ENCODE data around the gene LDAF1. TPM values are rescaled to one million over a fixed set of nuclear protein-coding genes. Genes with fewer than 3 reads are reported as not detected.

Gene LDAF1
- total RNA-seq, 1 experiment from 2014 or later = 40.6 TPM

DNA sequence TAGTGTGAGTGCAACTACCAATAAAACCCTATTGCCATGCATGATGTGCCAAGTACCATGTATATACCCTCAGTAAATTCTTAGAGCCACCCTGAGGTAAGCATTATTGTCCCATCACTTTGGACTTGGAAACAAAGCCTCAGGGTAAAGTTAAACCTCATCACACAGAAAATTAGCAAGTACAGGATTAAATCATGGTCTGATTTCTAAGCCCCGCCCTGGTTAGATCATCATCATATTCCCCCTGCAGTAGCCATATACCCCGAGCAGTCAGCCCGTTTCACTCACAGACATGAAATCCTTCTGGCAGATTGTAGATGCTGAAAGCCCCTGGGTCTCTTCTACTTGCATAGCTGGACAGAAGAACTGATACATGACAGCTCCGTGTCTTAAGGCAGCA lies 48.1 kb downstream of the LDAF1 start:
- H3K9me3 ChIP-seq = no peaks in the 10 kb centered on the region
- H3K4me3 ChIP-seq = no peak overlapping the region
- no peak for DNase-seq
- H3K36me3 ChIP-seq = no peaks in the 10 kb centered on the region
- peaks cover 17% of the 10 kb centered on the region for H3K27me3 ChIP-seq

DNA sequence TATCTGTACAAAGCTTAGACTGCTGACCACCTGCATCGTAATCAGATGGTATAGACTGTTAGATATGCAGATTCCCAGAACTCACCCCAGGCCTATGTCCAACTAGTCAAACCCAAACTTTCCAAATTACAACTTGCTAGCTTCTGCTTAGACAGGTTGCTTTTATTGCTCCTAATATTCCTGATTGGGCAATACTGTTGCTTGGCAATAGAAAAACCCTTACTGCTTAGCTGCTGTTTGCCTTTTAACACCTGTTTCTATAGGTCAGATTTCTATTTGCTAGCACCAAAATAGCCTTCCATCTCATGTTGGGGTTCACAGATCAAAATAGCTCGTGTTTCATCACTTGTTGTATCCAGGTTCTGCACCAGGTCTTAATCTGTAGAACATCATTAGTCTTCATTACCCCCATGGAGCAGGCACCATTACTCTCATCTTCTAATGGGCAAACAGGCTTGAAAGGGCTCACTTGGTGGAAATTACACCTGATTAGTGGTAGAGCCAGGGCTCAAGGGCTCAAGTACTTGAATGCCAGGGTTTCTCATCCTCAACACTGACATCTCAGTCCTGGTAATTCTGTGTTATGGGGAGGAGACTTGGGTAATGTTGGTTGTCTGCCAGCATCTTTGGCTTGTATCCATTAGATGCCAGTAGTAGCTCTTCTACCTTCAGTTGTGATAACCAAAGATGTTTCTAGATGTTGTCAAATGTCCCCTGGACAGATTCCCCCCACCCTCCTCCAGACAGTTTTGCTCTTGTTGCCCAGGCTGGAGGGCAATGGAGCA lies 50.2 kb downstream of the LDAF1 start:
- peaks cover 7% of the 10 kb centered on the region for H3K27me3 ChIP-seq
- no peak for DNase-seq
- H3K36me3 ChIP-seq = no peaks in the 10 kb centered on the region
- no peak overlapping the region for H3K4me3 ChIP-seq
- no peaks in the 10 kb centered on the region for H3K9me3 ChIP-seq

DNA sequence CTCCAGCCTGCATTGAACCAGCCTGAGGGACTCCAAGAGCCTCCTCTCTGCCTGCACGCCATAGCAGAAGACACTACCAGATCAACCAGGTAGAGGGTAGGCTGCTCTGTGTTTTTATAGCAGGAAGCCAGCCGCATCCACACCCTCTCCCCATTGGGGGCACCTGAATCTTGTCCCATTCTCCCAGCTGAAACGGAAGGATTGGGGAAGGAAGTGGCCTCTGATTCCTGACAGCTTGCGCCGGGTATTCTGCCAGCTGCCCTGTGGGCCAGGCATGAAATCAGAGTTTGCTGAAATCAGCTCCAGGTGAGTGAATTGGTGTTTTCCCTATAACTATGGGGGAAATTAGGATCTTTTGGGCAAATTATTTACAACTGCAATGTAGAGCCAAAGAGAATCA lies 53.0 kb downstream of the LDAF1 start, which contains the start of gene ZP2:
TSS of gene ZP2 (minus strand) at position 89 of the 400 bp plus-strand sequence. CDS start at position 62, 27 bp downstream.
- H3K36me3 ChIP-seq = no peaks in the 10 kb centered on the region
- no peak for DNase-seq
- H3K9me3 ChIP-seq = no peaks in the 10 kb centered on the region
- peaks cover 11% of the 10 kb centered on the region for H3K27me3 ChIP-seq
- no peak within 1 kb of the TSS for H3K4me3 ChIP-seq

DNA sequence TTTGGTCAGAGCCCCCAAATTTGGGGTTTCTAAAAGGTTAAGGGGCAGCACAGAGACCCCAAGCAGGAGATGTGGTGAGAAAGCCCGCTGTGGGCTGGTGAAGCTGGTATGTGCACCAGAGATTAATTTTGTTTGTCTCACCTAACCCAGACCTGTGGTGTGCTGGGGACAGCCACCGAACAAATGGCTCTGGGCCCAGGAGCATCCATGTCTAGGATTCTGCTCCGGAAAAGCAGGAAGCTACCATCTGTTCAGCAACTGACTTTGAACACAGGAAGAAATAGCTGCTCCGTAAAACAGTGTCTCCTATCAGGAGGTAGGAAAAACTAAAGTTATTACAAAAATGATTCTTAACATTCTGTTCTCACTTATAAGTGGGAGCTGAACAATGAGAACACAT lies 55.6 kb downstream of the LDAF1 start:
- Histone ChIP-seq H3K27me3 (peaks cover 13% of the 10 kb centered on the region), H3K9me3 (no peaks in the 10 kb centered on the region), H3K4me3 (no peak overlapping the region), H3K36me3 (no peaks in the 10 kb centered on the region)
- no peak for DNase-seq

DNA sequence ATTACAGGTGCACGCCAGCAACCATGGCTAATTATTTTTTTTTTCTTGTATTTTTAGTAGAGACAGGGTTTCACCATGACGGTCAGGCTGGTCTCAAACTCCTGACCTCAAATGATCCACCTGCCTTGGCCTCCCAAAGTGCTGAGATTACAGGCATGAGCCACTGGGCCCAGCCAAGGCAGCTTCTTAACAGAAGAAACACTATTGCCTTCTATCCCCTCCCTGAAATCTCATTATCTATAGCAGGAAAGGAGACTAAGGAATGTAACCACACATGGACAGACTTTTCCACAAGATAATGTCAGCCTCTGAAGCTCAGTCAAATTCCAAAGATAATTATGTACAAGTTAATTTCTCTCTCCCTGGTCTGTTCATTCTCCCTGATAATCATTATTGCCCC lies 58.6 kb downstream of the LDAF1 start:
- Histone ChIP-seq H3K27me3 (peaks cover 15% of the 10 kb centered on the region), H3K36me3 (no peaks in the 10 kb centered on the region), H3K9me3 (peaks cover 2% of the 10 kb centered on the region; the same call in 1 of the 2 replicates), H3K4me3 (no peak overlapping the region)
- no peak for DNase-seq

DNA sequence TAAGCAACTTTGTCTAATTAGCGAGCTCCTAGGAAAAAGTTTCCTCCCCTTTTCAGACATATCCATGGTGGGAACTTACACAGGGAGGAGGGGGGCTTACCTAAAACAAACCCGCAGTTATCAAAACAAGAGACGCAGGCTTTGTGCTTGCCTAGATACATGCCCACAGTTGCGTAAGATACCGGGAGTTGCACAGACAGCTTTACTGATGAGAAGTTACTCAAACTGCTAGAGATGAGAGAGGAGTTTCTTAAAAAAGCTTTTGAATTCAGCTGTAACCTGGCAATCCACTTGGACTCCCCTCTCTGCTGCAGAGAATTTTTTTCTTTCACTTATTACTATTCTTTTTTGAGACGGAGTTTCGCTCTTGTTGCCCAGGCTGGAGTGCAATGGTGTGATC lies 59.7 kb downstream of the LDAF1 start:
- Histone ChIP-seq H3K4me3 (no peak overlapping the region), H3K9me3 (peaks cover 2% of the 10 kb centered on the region; the same call in 1 of the 2 replicates), H3K36me3 (no peaks in the 10 kb centered on the region), H3K27me3 (peaks cover 15% of the 10 kb centered on the region; the same call in 1 of the 2 replicates)
- DNase-seq = no peak

DNA sequence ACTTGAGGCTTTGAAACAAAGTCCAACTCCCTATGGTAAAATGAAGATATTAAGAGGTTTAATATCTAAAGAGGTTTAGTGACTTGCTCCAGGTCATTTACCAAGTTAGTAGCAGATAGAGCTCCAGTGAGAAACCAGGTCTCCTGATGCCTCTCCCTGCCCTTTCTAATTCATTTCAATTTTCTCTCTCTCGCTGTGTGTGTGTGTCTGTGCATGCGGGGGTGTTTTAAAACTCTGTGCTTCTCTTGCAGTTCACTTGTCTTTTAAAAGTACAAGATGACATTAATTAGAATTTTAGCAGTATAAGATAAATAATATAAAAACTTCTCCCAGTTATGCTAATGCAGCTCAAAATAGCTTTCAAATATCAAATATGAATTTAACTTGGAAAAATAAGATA lies 61.1 kb downstream of the LDAF1 start:
- Histone ChIP-seq H3K4me3 (no peak overlapping the region), H3K9me3 (peaks cover 2% of the 10 kb centered on the region; the same call in 1 of the 2 replicates), H3K36me3 (no peaks in the 10 kb centered on the region), H3K27me3 (peaks cover 18% of the 10 kb centered on the region)
- DNase-seq = no peak

DNA sequence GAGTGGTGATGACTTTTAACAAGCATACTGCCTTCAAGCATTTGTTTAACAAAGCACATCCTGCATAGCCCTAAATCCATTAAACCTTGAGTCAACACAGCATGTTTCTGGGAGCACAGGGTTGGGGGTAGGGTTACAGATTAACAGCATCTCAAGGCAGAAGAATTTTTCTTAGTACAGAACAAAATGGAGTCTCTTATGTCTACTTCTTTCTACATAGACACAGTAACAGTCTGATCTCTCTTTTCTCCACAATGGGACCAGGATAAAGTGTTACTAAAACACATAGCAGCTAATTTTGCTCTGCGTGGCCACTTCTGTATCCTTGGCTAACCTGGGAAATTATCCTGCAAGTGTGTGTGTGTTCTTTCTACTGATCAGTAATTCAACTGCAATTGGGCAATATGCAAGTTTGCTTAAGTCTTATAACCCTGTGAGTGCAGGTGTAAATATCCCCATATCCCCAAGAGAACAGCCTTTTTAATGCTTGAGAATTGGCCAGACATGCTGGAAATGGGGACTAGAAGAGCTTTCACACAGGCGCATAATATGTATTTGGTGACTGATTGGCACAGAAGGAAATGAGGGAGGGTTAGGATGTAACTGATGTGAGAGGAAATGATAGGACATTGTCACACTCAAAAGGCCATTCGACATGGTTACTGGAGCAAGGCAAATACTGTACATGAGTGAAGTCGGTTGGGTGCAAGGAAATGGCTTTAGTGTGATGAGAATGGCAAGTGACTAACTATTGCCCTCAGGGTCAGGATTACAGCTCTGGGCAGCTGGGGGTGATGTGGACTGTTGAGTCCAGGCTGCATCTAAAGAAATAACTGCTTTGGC lies 64.2 kb downstream of the LDAF1 start:
- Histone ChIP-seq H3K36me3 (no peaks in the 10 kb centered on the region), H3K4me3 (no peak overlapping the region), H3K27me3 (peaks cover 21% of the 10 kb centered on the region), H3K9me3 (peaks cover 2% of the 10 kb centered on the region; the same call in 1 of the 2 replicates)
- DNase-seq = no peak

DNA sequence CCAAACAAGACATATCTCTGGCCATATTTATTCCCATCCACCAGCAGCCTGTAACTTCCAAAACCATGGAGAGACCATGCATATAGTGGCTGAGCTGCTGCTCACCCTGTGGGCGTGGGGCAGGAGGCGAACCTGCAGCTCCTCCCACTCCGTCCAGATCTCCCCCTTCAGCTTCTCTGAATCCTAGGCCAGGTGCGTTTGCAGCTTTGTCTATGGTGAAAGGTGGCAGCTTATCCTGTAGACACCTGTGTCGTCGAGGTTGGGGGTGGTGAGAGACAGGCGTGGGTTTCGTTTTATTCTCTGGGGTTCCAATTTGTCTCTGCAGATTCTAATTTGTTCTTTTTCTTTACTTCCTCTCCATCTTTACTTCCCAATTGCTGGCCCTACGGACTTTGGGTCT lies 65.3 kb downstream of the LDAF1 start:
- Histone ChIP-seq H3K27me3 (peaks cover 30% of the 10 kb centered on the region), H3K9me3 (peaks cover 2% of the 10 kb centered on the region; the same call in 1 of the 2 replicates), H3K4me3 (no peak overlapping the region), H3K36me3 (no peaks in the 10 kb centered on the region)
- no peak for DNase-seq

DNA sequence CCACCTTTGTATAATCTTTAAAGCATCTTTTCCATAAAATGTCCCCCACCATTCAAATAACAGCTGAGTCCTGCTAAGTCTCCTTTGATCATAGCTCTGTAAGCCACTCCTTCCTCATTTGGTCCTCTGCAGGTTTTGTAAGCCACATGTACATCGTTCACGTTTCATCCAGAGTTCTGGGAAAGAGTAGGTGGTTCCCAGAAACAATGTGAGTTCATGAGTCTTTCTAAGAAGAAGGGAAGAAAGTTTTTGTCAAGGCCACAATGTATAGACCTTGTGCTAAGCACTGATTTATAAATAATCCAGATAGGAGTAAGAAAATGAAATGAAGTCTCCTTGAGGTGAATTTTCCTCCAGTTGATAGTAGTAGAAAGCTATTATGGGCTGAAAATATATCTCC lies 66.3 kb downstream of the LDAF1 start:
- Histone ChIP-seq H3K27me3 (peaks cover 33% of the 10 kb centered on the region), H3K9me3 (peaks cover 2% of the 10 kb centered on the region; the same call in 1 of the 2 replicates), H3K36me3 (no peaks in the 10 kb centered on the region), H3K4me3 (no peak overlapping the region)
- DNase-seq = no peak

DNA sequence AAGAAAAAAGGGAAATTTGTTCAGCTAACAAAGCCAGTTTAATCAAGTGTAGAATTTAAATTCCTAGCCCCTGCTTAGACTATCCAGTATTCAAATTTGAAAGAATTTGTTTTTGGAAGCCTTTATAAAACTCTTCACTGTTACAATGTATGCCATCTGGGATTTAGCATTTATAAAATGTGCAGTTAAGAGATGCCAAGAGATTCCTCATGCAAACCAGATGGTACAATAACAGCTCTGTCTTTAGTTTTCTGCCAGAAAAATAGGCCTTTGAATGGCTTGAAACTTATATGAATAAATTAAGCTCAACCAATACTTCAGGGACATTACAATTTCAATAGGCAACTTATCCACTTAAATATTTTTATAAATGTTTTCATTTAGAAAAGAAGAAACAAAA lies 68.3 kb downstream of the LDAF1 start:
- peaks cover 38% of the 10 kb centered on the region for H3K27me3 ChIP-seq
- H3K9me3 ChIP-seq = no peaks in the 10 kb centered on the region
- no peak overlapping the region for H3K4me3 ChIP-seq
- no peak for DNase-seq
- H3K36me3 ChIP-seq = no peaks in the 10 kb centered on the region

DNA sequence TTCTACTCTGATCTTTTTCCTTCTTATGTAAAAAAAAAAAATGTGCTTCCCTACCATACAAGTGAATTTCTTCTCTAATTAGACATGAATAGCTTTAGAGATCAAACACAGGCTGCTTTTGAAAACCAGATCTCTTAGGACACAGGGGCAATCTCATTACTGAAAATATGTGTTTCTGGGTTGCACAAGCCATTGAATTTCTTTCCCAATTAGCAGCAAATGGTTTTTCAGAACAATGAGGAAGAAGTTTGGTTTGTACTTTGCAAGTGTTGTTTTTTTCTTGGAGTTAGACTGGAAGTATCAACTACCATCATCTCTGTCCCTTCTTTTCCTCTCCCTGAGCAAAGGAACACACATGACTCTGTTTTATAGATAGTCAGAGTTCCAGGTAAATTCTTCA lies 69.4 kb downstream of the LDAF1 start:
- Histone ChIP-seq H3K9me3 (no peaks in the 10 kb centered on the region), H3K27me3 (peaks cover 44% of the 10 kb centered on the region), H3K36me3 (no peaks in the 10 kb centered on the region), H3K4me3 (no peak overlapping the region)
- DNase-seq = no peak

DNA sequence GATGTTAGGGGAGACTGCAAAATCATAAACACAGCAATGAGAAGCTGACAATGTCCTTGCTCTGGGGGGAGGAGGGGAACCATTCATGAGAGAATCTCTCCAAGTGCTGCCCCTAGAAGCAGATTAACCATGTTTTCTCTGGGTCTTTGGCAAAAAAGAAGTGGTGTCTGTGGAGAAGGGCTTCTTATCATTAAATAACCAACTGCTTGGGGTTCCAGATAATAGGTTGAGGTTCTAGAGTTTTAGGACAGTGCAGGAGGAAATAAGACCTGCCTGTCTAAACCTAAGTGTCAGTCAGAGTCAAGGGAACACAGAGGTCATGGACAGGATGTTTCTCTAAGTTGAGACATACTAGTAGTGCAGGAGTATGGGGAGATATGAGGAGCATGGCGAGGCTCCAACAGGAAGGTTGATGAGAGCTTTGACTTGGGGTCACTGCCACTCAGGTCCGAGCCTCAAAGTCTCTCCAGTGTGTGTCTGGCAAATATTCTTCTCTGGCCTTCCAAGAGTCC lies 69.9 kb downstream of the LDAF1 start:
- DNase-seq = no peak
- H3K27me3 ChIP-seq = peaks cover 48% of the 10 kb centered on the region

More for the DNA sequence above, 69.9 kb downstream of the LDAF1 start:
- Histone ChIP-seq H3K36me3 (no peaks in the 10 kb centered on the region), H3K9me3 (no peaks in the 10 kb centered on the region), H3K4me3 (no peak overlapping the region)

Other genes starting within 250 kb of the LDAF1 start
- not detected in 2 replicates for gene DNAH3, start 7.8 kb upstream of the LDAF1 start, total RNA-seq (2014; rRNA removed; shearing (Covaris generic); ENCODE audit: low replicate concordance)
- gene ZP2, start 52.9 kb downstream of the LDAF1 start, total RNA-seq (2014; rRNA removed; shearing (Covaris generic); ENCODE audit: low replicate concordance) = not detected in 2 replicates
- gene ANKS4B, start 75.0 kb downstream of the LDAF1 start, total RNA-seq (2014; rRNA removed; shearing (Covaris generic); ENCODE audit: low replicate concordance) = not detected in 2 replicates
- not detected in 2 replicates for gene CRYM, start 119.6 kb downstream of the LDAF1 start, total RNA-seq (2014; rRNA removed; shearing (Covaris generic); ENCODE audit: low replicate concordance)